ENCODE data around the gene KLHDC2. TPM values are rescaled to one million over a fixed set of nuclear protein-coding genes. Genes with fewer than 3 reads are reported as not detected.
A peak's percentile ranks its signal among the peaks of the same experiment; 100 is the strongest.
"Not testable (repeated sequence)": the region's sequence is repeated elsewhere in the genome, so short reads cannot be mapped to it uniquely, and the experiment has no call there.

Gene KLHDC2
- total RNA-seq, 1 donor from 2014 or later, result 46.4 TPM

- Mint-ChIP-seq H3K36me3 (ENCODE audit: low read depth) (peaks cover 43% of the 10 kb centered on the region), H3K27ac (ENCODE audit: unreplicated experiment) (peak overlapping the region; percentile 77)
Measured at GRCh38 chr14:49783394-49784014, 15.6 kb downstream of the KLHDC2 start.

GRCh38 chr14:49786315-49786714 lies 18.4 kb downstream of the KLHDC2 start:
- no peak overlapping the region for H3K4me3 Mint-ChIP-seq (ENCODE audit: unreplicated experiment)
- H3K27ac Mint-ChIP-seq (ENCODE audit: unreplicated experiment), result no peak overlapping the region
- peaks cover 39% of the 10 kb centered on the region for H3K36me3 Mint-ChIP-seq (ENCODE audit: low read depth)

More at GRCh38 chr14:49783394-49784014, 15.6 kb downstream of the KLHDC2 start:
- Mint-ChIP-seq H3K9me3 (ENCODE audit: low read depth) (no peaks in the 10 kb centered on the region), H3K4me1 (ENCODE audit: low read depth) (peaks cover 27% of the 10 kb centered on the region), H3K27me3 (ENCODE audit: low read depth) (no peaks in the 10 kb centered on the region), H3K4me3 (ENCODE audit: unreplicated experiment) (no peak overlapping the region)
- no peak for DNase-seq (ENCODE audit: low spot score)
- TF ChIP-seq CTCF (IDR thresholded peaks at IDR 0.05), result no peak

GRCh38 chr14:49792618-49793017 lies 24.7 kb downstream of the KLHDC2 start:
- Mint-ChIP-seq H3K27me3 (ENCODE audit: low read depth) (no peaks in the 10 kb centered on the region), H3K36me3 (ENCODE audit: low read depth) (peaks cover 39% of the 10 kb centered on the region), H3K9me3 (ENCODE audit: low read depth) (no peaks in the 10 kb centered on the region), H3K4me3 (ENCODE audit: unreplicated experiment) (no peak overlapping the region), H3K4me1 (ENCODE audit: low read depth) (peaks cover 14% of the 10 kb centered on the region), H3K27ac (ENCODE audit: unreplicated experiment) (no peak overlapping the region)
- DNase-seq (ENCODE audit: low spot score), result no peak
- TF ChIP-seq CTCF (IDR thresholded peaks at IDR 0.05), result no peak

More at GRCh38 chr14:49786315-49786714, 18.4 kb downstream of the KLHDC2 start:
- peaks cover 41% of the 10 kb centered on the region for H3K4me1 Mint-ChIP-seq (ENCODE audit: low read depth)
- no peaks in the 10 kb centered on the region for H3K27me3 Mint-ChIP-seq (ENCODE audit: low read depth)
- H3K9me3 Mint-ChIP-seq (ENCODE audit: low read depth), result no peaks in the 10 kb centered on the region
- DNase-seq (ENCODE audit: low spot score), result no peak
- TF ChIP-seq CTCF (IDR thresholded peaks at IDR 0.05), result no peak

- Mint-ChIP-seq H3K4me3 (ENCODE audit: unreplicated experiment) (no peak overlapping the region), H3K9me3 (ENCODE audit: low read depth) (no peaks in the 10 kb centered on the region), H3K27me3 (ENCODE audit: low read depth) (no peaks in the 10 kb centered on the region), H3K27ac (ENCODE audit: unreplicated experiment) (no peak overlapping the region), H3K4me1 (ENCODE audit: low read depth) (no peaks in the 10 kb centered on the region), H3K36me3 (ENCODE audit: low read depth) (peaks cover 42% of the 10 kb centered on the region)
- DNase-seq (ENCODE audit: low spot score), result no peak
- TF ChIP-seq CTCF (IDR thresholded peaks at IDR 0.05), result no peak
Measured at GRCh38 chr14:49796025-49796424, 28.1 kb downstream of the KLHDC2 start.

- Mint-ChIP-seq H3K4me3 (ENCODE audit: unreplicated experiment) (no peak overlapping the region), H3K4me1 (ENCODE audit: low read depth) (no peaks in the 10 kb centered on the region), H3K27me3 (ENCODE audit: low read depth) (no peaks in the 10 kb centered on the region), H3K27ac (ENCODE audit: unreplicated experiment) (no peak overlapping the region), H3K9me3 (ENCODE audit: low read depth) (peaks cover 6% of the 10 kb centered on the region), H3K36me3 (ENCODE audit: low read depth) (peaks cover 49% of the 10 kb centered on the region)
- TF ChIP-seq CTCF (IDR thresholded peaks at IDR 0.05), result no peak
- no peak for DNase-seq (ENCODE audit: low spot score)
Measured at GRCh38 chr14:49808780-49809179, 40.8 kb downstream of the KLHDC2 start.

- not testable (repeated sequence) for DNase-seq (ENCODE audit: low spot score); H3K27me3 Mint-ChIP-seq (ENCODE audit: low read depth); H3K27ac Mint-ChIP-seq (ENCODE audit: unreplicated experiment); H3K4me3 Mint-ChIP-seq (ENCODE audit: unreplicated experiment); H3K4me1 Mint-ChIP-seq (ENCODE audit: low read depth)
- H3K36me3 Mint-ChIP-seq (ENCODE audit: low read depth), result peaks cover 64% of the 10 kb centered on the region
- peaks cover 15% of the 10 kb centered on the region for H3K9me3 Mint-ChIP-seq (ENCODE audit: low read depth)
Measured at GRCh38 chr14:49816118-49816517, 48.2 kb downstream of the KLHDC2 start.
